Measurements from ENCODE around the gene MBNL1.

Gene MBNL1

DNA sequence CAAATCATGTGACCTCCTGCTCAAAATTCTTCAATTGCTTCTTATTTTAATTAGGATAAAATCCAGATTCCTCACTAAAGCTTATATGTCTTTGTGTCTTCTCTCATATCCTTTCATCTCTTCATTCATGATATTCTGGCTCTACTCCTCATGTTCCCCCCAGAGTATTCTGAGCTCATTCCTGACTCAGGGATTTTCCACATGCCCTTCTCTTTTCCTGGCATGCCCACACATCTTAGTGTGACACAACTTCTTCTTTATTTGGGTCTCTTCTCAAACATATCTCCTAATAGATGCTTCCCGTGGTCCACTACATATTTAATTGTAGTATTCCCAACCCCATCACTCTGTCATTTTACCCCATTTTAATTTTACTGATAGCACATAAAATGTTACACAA lies 15.2 kb upstream of the MBNL1 start:
- DNase-seq (ENCODE audit: low read depth), result no peak

GRCh38 chr3:152254041-152254440 lies 14.7 kb upstream of the MBNL1 start:
- DNase-seq (ENCODE audit: low read depth), result no peak

GRCh38 chr3:152255290-152255689 lies 13.4 kb upstream of the MBNL1 start:
- no peak for DNase-seq (ENCODE audit: low read depth)

- no peak for DNase-seq (ENCODE audit: low read depth)
Measured at GRCh38 chr3:152256851-152257562, 11.7 kb upstream of the MBNL1 start.

GRCh38 chr3:152257563-152258035 lies 11.1 kb upstream of the MBNL1 start:
- DNase-seq (ENCODE audit: low read depth), result no peak

GRCh38 chr3:152258448-152259393 lies 10.0 kb upstream of the MBNL1 start:
- no peak for DNase-seq (ENCODE audit: low read depth)

DNA sequence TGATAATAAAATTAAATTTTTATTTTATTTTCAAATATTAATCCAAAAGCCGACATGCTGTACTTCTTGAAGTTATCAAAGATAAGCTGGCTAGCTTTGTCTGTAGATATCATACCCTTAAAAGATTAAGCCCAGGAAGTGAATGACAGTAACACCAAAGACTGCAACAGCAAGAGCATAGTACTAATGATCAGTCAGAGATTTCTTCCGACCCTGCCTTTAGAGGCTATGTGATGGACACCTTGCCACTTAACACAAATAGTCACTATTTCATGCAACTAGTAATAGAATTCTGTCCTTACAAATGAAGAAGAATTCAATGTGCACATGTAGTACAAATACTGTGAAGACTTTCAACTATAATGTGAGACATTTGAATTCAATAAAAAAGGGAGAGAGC lies 9.3 kb upstream of the MBNL1 start:
- no peak for DNase-seq (ENCODE audit: low read depth)

DNA sequence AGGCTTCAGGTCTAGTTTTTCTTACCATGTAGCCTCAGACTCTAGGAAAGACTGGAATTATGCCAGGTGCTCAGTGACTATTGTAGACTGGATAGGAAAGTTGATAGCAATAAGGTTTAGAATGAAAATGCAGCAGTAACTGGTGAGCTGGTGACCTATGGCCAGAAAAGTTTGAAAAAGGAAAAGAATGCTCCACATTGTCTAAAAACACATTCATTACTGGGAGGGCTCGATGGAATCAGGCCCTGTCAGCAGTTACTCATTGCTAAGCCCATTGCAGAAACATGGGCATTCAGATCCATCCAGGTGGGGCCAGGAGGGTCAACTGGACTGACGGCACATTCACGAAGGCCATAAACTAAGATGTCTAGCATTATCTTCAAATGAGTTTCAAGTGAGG lies 8.7 kb upstream of the MBNL1 start:
- DNase-seq (ENCODE audit: low read depth), result no peak

GRCh38 chr3:152260529-152260928 lies 8.2 kb upstream of the MBNL1 start:
- DNase-seq (ENCODE audit: low read depth), result no peak

DNA sequence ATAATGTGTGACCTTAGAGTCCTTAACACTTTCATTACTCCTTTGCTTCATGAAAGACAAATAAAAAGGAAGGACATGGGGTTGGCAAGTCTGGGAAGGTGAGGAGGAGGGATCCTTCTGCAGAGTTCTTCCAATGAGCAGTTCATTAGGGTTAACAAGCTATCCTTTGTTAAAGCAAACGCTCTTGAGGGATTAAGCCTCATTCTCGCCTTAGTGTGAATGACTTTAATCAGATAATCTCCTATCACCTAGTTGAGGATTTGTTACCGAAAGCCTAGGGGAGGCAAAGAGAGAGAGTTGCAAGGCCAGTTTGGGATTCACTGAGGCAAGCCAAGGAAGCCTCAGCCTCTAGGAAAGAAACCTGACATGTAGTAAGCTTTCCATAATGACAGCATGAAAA lies 7.4 kb upstream of the MBNL1 start:
- no peak for DNase-seq (ENCODE audit: low read depth)

GRCh38 chr3:152263711-152264110 lies 5.0 kb upstream of the MBNL1 start:
- no peak for DNase-seq (ENCODE audit: low read depth)

DNA sequence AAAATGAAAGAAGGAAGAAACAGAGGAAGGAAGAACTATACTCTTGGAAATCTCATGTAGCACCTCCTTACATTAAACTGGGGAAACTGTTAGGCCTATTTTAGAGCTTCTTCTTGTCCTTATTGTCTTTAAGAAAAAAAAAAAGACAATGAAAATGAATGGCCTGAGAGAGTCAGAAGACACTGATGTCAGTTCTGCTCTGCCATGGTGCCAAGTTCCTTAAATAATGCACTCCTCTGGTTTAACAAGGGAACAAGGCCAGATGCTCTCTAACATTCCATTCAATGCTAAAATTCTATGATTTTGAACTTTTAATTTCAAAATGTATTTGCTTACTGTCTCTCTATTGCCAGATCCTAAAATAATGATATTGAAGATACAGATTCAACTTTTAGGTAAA lies 4.4 kb upstream of the MBNL1 start:
- no peak for DNase-seq (ENCODE audit: low read depth)

- DNase-seq (ENCODE audit: low read depth), result no peak
Measured at GRCh38 chr3:152266221-152266995, 2.3 kb upstream of the MBNL1 start.

- DNase-seq (ENCODE audit: low read depth), result no peak
Measured at GRCh38 chr3:152267831-152268554, 736 bp upstream of the MBNL1 start.

DNA sequence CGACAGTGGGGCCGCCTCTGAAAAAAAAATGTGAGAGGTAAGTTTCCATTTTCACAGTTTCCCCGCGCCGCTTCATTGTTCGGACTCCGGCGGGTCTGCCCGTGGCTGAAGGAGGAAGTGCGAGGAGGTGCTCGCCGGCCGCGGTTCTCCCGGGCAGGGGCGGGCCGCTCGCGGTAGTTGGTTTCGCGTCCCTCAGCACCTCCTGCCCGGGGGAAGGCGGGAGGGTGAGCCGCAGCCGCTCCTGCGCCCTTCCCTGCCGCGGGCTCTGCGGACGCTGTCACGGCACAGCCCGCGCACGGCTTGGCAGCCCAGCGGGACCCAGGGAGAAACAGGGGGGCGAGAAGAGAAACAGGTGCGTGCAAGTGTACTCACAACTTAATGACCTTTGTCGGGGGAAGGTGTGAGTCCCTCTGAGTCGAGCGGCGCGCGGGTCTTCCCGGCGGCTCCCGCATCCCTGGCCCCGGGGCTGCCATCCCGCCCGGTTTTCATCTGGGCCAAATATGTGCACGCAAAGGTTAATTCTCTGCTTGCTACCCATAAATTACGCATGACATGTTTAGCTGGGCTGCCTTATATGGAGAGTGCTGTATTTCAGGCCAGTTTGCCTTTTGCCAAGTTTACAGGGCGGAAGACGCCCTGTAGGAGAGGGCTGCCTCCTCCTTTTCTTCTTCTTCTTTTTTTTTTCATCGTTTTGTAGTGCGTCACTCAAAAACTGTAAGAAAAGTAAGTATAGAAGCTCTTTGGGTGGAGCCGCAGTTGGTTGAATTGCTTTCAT lies 514 bp downstream of the MBNL1 start:
- DNase-seq (ENCODE audit: low read depth), result no peak

GRCh38 chr3:152269831-152270734 lies 1.4 kb downstream of the MBNL1 start:
- DNase-seq (ENCODE audit: low read depth), result no peak

DNA sequence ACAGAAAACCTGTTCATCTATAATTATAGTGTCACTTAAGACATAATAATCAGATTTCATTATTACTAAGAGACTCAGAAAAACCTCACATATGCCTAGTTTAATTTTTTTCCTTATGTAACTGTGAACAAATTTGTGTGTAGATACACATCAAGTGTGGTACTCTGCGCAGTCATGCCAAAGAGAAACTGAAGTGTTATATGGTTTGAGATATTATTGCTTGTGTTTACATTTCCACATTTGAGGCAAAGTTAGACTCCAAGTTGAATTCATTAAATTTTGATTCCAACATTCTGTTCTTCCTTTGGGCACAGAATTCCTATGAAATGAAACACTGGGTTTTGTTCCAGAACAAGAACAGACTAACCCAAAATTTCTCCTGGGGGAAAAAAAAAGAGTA lies 2.2 kb downstream of the MBNL1 start:
- DNase-seq (ENCODE audit: low read depth), result no peak

- no peak for DNase-seq (ENCODE audit: low read depth)
Measured at GRCh38 chr3:152271501-152272236, 2.9 kb downstream of the MBNL1 start.

- DNase-seq (ENCODE audit: low read depth), result no peak
Measured at GRCh38 chr3:152272771-152273242, 4.1 kb downstream of the MBNL1 start.
